Activated gamma-delta T cell treated with anti-CD3 and anti-CD28 coated beads, Interleukin-2, amount 50 U/mL, for 16 hours (primary cell): Measurements from ENCODE around the gene PKHD1.

Source experiments
- DNase-seq: peaks from one replicate; pipeline ENCODE4 v3.0.0-alpha.2; 2020; ENCODE audit warnings: low read depth

Gene PKHD1, protein sequence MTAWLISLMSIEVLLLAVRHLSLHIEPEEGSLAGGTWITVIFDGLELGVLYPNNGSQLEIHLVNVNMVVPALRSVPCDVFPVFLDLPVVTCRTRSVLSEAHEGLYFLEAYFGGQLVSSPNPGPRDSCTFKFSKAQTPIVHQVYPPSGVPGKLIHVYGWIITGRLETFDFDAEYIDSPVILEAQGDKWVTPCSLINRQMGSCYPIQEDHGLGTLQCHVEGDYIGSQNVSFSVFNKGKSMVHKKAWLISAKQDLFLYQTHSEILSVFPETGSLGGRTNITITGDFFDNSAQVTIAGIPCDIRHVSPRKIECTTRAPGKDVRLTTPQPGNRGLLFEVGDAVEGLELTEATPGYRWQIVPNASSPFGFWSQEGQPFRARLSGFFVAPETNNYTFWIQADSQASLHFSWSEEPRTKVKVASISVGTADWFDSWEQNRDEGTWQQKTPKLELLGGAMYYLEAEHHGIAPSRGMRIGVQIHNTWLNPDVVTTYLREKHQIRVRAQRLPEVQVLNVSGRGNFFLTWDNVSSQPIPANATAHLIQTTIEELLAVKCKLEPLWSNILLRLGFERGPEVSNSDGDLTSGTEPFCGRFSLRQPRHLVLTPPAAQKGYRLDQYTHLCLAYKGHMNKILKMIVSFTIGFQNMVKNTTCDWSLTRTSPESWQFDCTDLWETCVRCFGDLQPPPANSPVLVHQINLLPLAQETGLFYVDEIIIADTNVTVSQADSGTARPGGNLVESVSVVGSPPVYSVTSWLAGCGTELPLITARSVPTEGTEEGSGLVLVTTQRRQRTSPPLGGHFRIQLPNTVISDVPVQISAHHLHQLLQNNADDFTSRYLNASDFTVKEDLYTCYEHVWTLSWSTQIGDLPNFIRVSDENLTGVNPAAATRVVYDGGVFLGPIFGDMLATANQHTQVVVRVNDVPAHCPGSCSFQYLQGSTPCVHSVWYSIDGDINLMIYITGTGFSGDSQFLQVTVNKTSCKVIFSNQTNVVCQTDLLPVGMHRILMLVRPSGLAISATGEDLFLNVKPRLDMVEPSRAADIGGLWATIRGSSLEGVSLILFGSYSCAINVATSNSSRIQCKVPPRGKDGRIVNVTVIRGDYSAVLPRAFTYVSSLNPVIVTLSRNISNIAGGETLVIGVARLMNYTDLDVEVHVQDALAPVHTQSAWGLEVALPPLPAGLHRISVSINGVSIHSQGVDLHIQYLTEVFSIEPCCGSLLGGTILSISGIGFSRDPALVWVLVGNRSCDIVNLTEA (N-terminal part only)

DNA sequence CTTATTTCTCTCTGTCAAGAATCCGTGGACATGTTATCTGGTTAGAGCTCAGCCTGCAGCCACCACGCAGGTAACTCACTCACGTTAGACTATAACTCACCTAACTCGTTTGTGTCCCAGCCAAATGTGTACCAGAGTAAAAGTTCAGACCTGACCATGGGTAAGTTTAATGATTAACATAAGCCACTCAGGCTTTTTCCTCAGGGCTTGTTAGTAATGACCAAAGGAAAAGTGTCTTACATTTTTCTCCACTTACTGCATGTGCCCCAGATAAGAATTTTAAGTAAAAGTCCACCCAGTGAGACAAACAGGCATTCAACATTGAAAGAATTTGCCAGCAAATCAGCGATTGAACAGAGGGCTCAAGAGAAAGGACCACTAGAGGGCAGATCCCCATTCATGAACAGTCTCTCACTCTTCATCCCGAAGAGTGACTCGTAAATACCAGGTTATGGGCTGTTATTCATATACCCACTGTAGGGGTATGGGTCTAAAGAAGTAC, at the start of gene PKHD1:
PKHD1 (minus strand) TSS at position 116 of the 502 bp plus-strand sequence. CDS start 2,680 bp downstream, outside the sequence.
- no peak for DNase-seq

DNA sequence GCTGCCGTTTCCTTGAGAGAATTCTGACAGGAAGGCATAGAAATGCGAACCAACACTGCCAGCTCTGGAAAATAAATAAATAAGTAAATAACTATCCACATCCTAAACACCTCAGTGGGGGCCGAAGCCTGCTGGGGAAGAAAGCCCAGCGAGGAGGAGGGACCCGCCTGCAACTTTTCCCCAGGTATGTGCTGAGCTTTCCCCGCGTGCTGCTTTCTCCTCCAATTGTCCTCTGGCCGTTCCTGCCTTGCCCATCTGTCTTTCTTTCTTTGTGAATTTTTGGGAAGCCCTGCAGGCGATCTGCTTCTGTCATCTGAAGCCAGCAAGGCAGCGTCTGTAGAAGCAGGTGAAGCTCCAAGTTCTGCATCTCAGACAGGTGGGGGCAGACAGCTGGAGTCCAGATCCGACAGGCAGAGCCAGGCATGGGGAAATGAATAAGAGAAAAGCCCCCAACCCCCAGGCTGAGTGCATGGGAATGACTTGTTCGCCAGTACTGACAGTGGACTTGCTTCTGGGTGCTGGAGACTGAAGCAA, 49.6 kb upstream of the PKHD1 start:
- no peak for DNase-seq

DNA sequence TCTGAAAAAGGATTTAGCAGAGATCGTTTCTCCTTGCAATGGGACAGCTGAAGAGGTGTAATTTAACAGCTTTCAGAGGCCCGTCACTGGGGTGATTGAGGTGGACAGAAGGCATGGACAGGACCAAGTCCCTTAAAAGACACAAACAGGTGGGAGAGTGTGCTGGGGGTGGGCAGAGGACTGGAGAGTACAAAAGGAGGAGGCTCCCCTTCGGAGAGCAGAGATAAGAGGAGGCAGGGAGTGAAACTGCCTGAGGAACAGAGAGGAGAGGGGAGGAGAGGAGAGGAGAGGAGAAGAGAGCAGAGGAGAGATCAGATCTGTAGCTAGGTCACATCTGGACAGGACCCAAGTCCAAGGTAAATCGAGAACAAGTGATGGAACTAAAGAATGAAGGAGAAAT, 48.6 kb upstream of the PKHD1 start:
- no peak for DNase-seq

DNA sequence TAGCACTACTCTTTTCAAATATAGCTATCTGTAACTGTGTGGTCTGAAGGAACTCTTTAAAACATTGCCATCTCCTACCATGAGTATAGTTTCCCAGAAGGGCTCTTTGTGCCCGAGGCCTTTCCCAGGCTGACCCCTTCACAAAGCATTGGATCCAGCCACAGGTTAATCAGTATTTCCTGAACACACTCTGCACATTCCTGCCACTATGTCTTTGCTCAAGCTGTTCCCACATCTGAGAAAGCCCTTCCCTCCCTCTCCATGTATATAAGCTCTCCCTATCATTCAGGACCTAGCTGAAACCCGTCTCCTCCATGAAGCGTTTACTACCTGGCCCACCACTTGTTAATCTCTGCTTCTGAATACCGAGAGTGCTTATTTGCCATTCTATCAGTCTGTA, 47.8 kb upstream of the PKHD1 start:
- DNase-seq = no peak

DNA sequence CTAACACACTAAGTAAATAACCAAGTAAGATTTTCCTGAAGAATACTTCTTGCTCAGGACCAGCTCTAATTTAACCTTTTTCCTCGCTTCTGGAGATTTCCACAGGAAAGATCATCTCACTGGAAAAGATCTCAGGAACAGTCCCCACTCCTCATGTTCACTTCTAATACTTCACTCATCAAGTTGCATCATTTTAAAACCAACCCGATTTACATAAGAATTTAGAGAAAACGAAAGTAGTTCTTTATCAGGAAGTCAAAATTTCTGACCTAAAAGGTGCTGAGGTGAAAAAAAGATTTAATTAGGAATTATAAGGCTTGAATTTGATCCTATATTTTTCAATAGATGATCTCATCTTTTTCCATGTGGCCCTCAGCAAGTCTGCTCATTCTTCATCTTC, 46.6 kb upstream of the PKHD1 start:
- no peak for DNase-seq

DNA sequence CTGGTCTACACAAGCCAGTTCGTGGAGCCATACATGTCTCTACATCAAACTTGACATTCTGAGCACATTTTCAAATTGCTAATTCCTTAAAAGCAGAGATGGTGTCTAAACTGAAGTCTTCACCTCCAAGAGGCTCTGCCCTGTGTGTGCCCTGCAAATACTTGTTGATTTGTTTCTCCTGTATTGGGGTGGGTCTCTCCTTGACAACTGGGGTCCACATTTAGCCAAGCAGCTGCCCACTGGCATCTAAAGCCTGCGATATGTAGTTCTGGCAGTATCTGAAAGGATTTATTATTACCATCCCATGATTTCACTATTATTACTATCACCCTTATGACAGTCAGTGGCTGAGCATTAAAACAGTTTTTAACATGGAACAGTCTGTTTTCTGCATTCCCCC, 45.9 kb upstream of the PKHD1 start:
- DNase-seq = no peak

DNA sequence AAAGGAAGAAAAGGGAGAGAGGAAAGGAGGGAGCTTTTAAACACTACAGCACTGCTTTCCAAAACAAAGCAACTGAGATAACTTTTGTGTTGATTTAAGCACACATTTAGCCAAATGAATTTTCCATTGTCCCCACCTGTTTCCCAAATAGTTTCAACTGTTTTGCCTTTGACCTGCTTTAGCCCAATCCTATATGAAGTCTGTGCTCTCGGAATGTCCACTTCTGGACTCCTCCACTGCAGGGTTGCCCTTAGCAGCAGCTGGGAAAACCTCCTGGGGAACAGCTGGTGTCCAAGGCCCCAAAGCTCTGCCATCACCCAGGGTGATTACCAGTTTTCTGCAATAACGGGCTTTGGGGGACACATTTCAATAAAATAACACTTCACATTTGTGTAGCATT, 44.9 kb upstream of the PKHD1 start:
- DNase-seq = no peak

DNA sequence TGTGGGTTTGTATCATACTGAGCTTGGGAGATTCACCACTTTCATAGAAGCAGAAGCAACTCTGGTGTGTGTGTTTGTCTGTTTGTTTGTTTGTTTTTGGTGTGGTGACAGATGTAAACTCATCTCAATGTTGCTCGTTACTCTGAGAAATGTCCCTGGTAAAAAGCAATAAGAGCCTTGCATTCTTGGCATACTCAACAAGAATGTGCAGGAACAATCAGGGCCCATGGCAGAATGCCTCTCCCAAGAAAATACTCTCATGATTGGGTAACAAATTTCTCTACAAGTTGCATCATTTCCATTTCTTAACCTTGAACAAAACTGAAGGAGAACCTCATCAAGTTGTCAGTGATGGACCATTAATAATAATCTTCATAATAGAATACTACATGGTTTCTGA, 43.0 kb upstream of the PKHD1 start:
- no peak for DNase-seq

DNA sequence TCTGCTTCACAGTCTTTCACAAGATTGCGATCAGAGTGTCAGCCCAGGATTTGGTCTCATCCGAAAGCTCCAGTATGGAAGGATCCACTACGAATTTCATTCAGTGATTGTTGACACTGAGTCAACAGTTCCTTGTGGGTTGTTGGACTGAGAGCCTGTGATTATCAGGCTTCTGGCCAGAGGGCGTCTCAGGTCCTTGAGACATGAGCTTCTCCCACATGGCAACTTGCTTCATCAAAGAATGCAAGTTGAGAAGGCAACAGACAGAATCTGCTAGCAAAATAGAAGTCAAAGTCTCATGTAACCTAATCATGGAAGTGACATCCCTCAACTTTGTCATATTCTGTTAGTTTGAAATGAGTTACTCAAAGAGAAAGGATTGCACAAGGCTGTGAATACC, 40.5 kb upstream of the PKHD1 start:
- DNase-seq = no peak

DNA sequence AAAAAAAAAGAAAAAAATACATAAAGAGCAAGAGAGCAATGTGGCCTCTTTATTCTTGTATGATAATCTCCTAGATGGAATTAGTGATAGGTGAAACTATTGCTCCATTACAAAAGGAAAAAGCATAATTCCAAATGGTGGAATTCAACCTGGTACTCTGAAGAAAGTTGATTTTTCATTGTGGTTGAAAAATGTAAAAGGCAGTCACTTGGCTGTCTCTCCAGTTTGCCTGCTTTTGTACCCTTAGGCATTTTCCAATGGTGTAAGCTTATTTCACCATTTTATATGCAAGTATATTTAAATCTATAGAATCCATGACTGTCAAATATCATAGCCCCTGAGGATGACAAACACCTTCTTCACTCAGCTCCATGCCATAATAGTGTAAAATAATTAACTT, 38.8 kb upstream of the PKHD1 start:
- DNase-seq = no peak

DNA sequence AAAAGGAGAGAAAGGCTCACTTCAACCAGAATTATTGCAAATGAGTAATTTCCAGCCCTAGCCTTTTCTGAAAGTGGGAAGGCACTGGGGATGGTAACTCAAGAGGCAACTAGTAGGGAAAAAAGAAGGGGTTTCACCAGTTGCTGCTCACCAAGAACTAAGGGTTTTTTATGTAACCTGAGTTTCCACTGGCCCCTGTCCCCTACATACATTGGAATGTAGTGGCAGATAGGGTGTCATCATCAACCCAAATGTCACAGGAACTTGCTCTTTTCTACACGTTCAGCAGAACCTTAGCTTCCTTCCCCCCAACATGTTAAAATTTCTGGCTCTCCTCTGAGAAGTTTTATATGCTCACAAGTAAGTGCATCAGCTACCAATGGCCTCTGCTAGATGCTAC, 38.2 kb upstream of the PKHD1 start:
- DNase-seq = no peak

DNA sequence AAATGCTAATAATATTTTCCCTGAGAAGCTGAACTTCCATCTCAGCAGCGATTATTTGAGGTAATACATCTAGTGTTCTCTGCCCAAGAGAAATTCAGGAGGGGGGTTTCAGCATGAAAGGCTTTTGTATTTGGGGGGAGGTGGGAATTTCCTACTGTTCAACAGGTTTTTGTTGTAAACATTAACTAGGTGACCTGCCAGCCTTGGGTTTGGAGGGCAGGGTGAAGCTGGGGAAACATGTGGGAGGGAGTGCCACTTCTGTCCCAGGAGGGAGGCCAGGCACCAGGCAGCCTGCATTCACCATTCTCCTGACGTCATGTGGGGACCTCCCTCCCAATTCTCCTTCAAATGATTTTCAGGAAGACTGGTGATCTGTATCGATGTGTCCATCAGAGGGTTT, 37.7 kb upstream of the PKHD1 start:
- no peak for DNase-seq

DNA sequence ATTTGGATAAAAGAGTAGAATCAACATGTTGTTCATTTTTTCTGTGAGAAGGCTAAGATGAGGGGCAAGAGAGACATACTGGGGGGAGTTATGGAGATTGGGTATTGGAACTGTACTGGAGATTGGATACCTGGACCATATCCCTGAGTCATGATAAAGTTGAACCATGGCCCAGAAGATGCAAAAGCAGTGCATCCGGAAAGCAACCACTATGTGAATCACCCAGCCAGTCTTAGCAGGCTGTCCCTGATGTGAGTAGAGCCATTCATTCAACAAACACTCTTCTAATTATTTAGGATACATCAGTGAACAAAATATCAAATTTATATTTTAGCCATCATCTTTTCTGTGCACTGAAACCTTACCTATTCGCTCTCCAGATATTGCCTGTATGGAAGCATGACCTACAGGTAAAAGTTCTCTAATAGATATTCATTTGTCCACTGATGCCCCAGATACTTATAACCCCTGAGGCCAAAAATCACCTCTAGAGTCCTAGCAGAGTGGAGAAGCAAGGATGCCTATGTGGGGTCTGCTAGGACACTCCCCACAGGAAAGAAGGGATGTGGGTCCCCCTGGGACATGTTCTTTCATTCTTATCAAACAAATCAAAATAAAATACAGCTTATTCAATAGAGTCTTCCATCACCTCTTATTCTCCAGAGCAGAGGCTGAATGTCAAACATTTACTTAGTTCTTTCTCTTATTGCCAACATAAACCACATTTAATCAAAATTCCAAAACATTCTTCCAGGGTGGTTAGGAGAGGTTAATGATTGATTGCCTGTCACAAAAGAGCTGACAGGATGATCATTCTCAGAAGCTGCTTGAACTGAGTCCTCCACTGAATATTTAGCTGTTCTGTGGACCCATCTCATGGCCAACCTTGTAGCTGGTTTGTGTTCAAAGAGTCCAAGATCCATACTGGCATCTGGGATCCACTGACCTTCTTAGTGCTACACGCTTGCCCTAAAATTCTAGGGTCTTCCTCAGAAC, 37.0 kb upstream of the PKHD1 start:
- DNase-seq = no peak

DNA sequence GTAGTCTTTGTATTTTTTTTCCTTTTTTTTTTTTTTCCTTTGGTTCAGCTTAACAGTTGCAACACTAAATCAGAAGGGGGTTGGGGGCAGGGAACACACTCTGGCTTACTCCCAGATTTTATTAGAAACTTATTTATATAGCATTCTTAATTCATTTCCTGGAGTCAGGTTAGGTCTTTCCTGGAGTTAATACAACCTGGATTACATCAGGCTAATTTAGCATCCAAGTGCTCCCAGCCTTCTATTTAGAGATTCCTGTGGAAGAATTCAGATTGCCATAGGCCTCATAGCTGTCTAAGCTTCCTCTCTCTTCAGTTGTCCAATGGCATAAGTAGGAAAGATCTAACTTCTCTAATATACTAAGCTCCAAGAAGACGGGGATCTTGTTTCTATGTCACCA, 35.8 kb upstream of the PKHD1 start:
- no peak for DNase-seq

DNA sequence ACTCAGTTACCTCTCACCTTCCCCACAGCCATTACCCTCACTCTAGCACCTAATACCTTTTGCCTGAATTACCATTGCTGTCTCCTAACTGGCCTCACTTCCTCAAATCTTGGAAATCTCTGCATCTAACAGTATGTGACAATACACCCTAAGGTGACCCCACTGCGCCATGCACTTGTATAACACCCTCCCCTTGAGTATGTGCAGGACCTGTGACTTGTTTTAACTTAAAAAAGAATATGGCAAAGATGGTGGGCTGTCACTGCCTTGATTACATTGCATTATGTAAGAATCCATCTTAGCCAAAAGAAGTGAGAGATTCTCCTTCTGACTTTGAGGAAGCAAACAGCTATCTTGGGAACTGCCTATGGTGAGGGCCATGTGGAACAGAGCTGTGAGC, 29.9 kb upstream of the PKHD1 start:
- no peak for DNase-seq

DNA sequence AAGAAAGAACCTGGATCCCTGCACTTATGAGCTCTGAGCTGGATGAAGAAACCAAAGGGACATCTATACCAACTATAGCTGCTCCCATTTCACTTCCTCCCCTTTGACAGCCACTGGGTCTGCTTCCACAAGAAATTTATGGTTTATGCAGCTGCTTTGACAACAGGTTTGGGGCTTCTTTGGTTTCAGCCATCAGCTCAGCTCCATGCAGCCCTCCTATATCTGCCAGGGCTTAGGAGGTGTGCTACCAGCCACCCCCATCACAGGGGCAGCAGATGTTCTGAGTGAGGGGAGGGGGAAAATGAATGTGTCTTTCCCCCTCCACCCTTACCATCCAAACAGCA, 29.2 kb upstream of the PKHD1 start:
- DNase-seq = no peak

DNA sequence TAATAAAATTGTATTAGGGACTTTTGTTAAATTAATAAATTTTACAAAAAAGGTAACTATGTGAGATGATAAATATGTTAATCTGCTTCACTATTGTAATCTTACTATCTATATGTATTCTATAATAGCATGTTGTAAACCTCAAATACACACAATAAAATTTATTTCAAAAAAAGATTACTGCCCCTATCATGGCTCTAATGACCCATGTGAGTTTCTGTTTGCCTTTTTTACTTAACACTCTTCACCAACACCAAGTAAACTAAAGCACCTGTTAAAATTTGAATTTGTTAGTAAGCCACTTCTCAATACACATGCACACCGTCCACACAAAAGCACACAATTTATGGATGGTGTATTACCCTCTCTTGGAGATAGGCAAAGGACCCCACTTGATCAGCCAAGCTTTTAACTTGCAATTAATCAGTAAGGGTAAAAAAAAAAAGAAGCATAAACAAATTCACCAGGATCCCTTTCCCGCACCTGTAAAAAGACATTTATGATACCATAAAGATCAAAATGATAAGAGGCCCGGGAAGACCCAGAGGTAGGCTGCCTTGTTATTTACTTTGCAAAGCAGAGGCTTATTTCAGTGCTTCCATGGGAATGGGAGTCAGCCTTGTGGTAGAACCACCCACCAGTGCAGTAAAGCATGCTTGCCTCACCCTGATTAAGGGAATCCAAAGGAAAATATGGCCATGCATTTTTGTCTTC, 28.6 kb upstream of the PKHD1 start:
- no peak for DNase-seq

DNA sequence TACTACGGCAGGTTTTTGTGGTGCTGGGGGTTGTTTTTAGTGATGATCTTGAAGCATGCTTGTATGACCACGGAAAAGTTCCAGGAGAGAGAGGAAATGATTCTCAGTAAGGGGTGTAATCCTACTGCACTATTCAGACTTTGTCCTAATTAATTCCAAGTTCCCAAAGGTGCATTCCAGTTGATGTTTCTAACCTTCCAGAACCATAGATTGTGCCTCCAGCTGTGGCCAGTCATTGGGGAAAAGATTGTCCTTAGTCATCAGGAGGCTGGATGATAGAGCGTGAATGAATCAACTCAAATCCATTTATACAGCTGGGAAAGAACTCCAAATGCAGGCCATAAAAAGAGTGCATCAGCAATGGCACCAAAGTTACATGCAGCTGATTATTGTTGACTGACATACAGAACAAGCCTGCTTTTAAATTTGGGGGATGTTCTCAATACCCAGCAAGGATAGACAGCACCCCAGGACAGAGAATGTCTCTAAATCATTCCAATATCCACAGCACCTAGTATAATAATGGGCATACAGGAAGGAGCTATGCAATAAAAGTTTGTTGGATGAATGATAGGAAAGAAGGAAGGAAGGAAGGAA, 27.8 kb upstream of the PKHD1 start:
- DNase-seq = no peak

DNA sequence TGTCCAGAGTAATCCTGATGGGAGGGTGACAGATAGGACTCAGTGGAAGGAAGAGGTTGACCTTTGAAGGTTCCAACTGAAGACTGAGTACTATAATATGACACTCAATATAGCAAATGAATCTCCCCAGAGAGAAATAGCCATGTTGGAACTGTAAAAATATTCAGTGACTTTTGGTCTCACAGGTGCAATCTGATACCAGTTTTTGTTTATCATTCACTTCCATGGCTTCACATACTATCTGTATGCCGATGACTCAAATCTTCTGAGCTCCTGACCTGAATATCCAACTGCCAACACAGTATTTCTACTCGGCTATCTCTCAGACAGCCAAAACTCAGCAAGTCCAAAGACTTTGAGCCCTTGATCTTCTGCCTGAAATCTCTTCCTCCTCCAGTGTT, 21.8 kb upstream of the PKHD1 start:
- DNase-seq = no peak

DNA sequence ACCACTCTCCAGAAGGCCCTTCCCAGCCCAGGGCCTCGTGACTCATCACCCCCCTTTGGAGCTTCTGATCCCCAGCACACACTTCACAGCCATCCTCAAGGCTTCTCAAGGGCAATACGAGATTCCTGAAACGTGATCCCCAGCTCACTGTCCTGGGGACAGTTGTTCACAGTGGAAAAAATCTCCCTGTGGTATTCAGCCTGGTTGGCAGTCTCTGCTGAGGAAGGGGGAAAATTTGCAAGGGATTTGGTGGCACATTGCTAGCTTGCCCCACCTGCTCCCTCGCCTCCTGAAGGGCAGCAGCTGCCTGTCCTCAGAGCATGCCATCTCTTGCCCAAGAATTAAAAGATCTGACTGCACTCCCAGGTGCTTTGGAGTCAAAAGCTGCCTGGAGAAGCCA, 20.7 kb upstream of the PKHD1 start:
- DNase-seq = no peak
